PC-3 (cell line): Measurements from ENCODE around the gene TPM1. TPM values are rescaled to one million over a fixed set of nuclear protein-coding genes. Genes with fewer than 3 reads are reported as not detected.

Experiments used
- ATAC-seq: fragments of 200-7000 bp; cut with Tn5 transposase; 2 replicates; pipeline ENCODE4 v1.9.1; 2020; ENCODE audit warnings: mild to moderate bottlenecking, moderate library complexity
- BruUV-seq: library from RNA; stranded (reverse); fragments of 400-500 nt; replicated peaks from 2 replicates; lab custom pipeline; 2021; lab: Mats Ljungman, UMichigan
- CTCF ChIA-PET: fragments of 300-600 bp; sonication (Branson Sonifier 250); formaldehyde crosslinking; loops from one replicate; lab custom pipeline; 2022; ENCODE audit warnings: antibody characterized with exemption; lab: Charles Lee
- POLR2A ChIA-PET: fragments of 300-600 bp; sonication (Branson Sonifier 250); formaldehyde crosslinking; loops from one replicate; lab custom pipeline; 2022; ENCODE audit warnings: antibody characterized with exemption; ENCODE audit not compliant: unreplicated experiment; lab: Charles Lee
- DNase-seq: peaks from one replicate; pipeline ENCODE4 v3.0.0-alpha.2; 2015
- H2AFZ ChIP-seq: fragments of 300-600 bp; sonication (generic); 2 replicates; pipeline ENCODE4 v1.6.0; 2016; ENCODE audit warnings: antibody characterized with exemption, low read length
- H3F3A ChIP-seq: fragments of 300-600 bp; sonication (generic); one replicate; pipeline ENCODE4 v1.6.0; 2017; ENCODE audit warnings: antibody characterized with exemption, low read length, control low read depth, mild to moderate bottlenecking; ENCODE audit not compliant: unreplicated experiment
- H3K27ac ChIP-seq: fragments of 300-600 bp; sonication (generic); 2 replicates; pipeline ENCODE4 v1.5.1; 2016; ENCODE audit warnings: mild to moderate bottlenecking, low read length
- H3K27me3 ChIP-seq: fragments of 300-600 bp; sonication (generic); 2 replicates; pipeline ENCODE4 v1.6.1; 2016; ENCODE audit warnings: low read length, mixed read lengths
- H3K36me3 ChIP-seq: fragments of 300-600 bp; sonication (generic); 2 replicates; pipeline ENCODE4 v1.6.1; 2016; ENCODE audit warnings: low read depth, mixed run types, low read length, mixed read lengths
- H3K4me1 ChIP-seq: fragments of 300-600 bp; sonication (generic); 2 replicates; pipeline ENCODE4 v1.5.1; 2016; ENCODE audit warnings: low read length; ENCODE audit not compliant: insufficient read depth
- H3K4me2 ChIP-seq: fragments of 300-600 bp; sonication (generic); 2 replicates; pipeline ENCODE4 v1.6.0; 2016; ENCODE audit warnings: low read length
- H3K4me3 ChIP-seq: fragments of 300-600 bp; sonication (generic); 2 replicates; pipeline ENCODE4 v1.5.1; 2016; ENCODE audit warnings: mild to moderate bottlenecking, low read length, mixed read lengths
- H3K79me2 ChIP-seq: fragments of 300-600 bp; sonication (generic); 2 replicates; pipeline ENCODE4 v1.6.1; 2017; ENCODE audit warnings: low read length, mixed read lengths
- H3K9ac ChIP-seq: fragments of 300-600 bp; sonication (generic); 2 replicates; pipeline ENCODE4 v1.6.0; 2016; ENCODE audit warnings: mild to moderate bottlenecking, low read length
- H3K9me2 ChIP-seq: fragments of 300-600 bp; sonication (generic); replicated peaks from 2 replicates; pipeline ENCODE4 v1.6.1; 2016; ENCODE audit warnings: mixed run types, low read length, mixed read lengths
- H3K9me3 ChIP-seq: fragments of 300-600 bp; sonication (generic); 2 replicates; pipeline ENCODE4 v1.6.1; 2016; ENCODE audit warnings: low read length, mixed read lengths
- H4K20me1 ChIP-seq: fragments of 300-600 bp; sonication (generic); 2 replicates; pipeline ENCODE4 v1.6.1; 2016; ENCODE audit warnings: low read length, mixed read lengths
- CTCF ChIP-seq: fragments of 300-600 bp; sonication (generic); conservative IDR thresholded peaks from 2 replicates; pipeline ENCODE4 v1.5.1; 2017; ENCODE audit warnings: antibody characterized with exemption, low read depth, mild to moderate bottlenecking, low read length
- EZH2 ChIP-seq: fragments of 300-600 bp; sonication (generic); IDR thresholded peaks from one replicate; pipeline ENCODE4 v1.6.1; 2017; ENCODE audit warnings: antibody characterized with exemption, mild to moderate bottlenecking, low read length; ENCODE audit not compliant: unreplicated experiment
- EZH2phosphoT487 ChIP-seq: fragments of 300-600 bp; sonication (generic); IDR thresholded peaks from 2 replicates; pipeline ENCODE4 v1.6.1; 2018; ENCODE audit warnings: mild to moderate bottlenecking, antibody characterized with exemption, low read length, borderline replicate concordance
- intact Hi-C: fragments of 100-400 bp; cut with micrococcal nuclease; formaldehyde crosslinking; loops from 2 replicates; pipeline ENCODE4 v1.9.0; 2023
- total RNA-seq: library from RNA; depleted of rRNA; stranded (reverse); fragments of >200 nt; gene quantifications from 2 replicates; pipeline ENCODE4 v1.2.3, GENCODE V29; 2014

The TPM1 gene
- total RNA-seq, 1 experiment from 2014 or later, result 127 TPM

DNA sequence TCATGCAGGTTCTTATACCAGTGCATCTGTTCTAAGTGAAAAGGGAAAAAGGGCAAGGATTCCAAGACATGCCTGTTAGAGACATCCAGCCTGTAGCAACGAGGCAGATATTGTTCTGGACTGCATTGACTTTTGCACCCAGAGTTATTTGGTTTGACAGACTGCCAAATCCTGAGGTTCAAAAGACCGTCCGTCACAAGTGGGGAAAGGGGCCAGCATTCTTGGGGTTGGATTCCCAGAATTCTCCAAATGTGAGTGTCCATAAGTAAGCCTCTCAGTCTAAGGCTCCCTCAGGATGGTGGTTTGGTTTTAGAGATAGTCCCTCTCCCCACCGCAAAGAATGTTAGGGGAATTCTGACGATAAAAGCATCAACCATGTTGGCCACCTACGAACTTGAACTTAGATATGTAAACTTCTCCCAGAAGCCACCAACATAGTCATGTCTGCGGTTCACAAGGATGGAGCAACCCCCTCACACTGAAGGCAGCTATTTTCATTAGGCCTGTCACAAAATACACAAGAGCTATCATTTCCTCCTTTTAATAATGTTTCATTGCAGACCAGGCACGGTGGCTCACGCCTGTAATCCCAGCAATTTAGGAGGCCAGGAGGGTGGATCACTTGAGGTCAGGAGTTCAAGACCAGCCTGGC, 65.5 kb downstream of the TPM1 start:
- intact Hi-C loops, result no loop called here
- Histone ChIP-seq H3K27me3 (no peaks in the 10 kb centered on the region), H3K4me3 (no peak overlapping the region), H3K4me2 (no peak overlapping the region), H3K79me2 (no peaks in the 10 kb centered on the region), H3F3A (no peaks in the 10 kb centered on the region), H3K9me2 (no peaks in the 10 kb centered on the region), H4K20me1 (no peaks in the 10 kb centered on the region), H3K4me1 (no peaks in the 10 kb centered on the region), H3K9ac (no peak overlapping the region), H3K27ac (no peak overlapping the region), H2AFZ (no peak overlapping the region), H3K36me3 (no peaks in the 10 kb centered on the region), H3K9me3 (no peaks in the 10 kb centered on the region)
- DNase-seq (peak; percentile 38), ATAC-seq (no peak)
- no TSS peak for BruUV-seq
- TF ChIP-seq CTCF (no peak), EZH2 (no peak), EZH2phosphoT487 (no peak)
- ChIA-PET CTCF (no interaction called here), POLR2A (no interaction called here)

- Histone ChIP-seq H3K4me3 (no peak overlapping the region), H3K4me2 (no peak overlapping the region), H3K9me2 (no peaks in the 10 kb centered on the region), H2AFZ (no peak overlapping the region), H3K27ac (no peak overlapping the region), H3K27me3 (no peaks in the 10 kb centered on the region), H3K9me3 (no peaks in the 10 kb centered on the region), H3K79me2 (no peaks in the 10 kb centered on the region), H3K4me1 (no peaks in the 10 kb centered on the region), H3K9ac (no peak overlapping the region), H3F3A (no peaks in the 10 kb centered on the region), H3K36me3 (no peaks in the 10 kb centered on the region), H4K20me1 (no peaks in the 10 kb centered on the region)
- ChIA-PET POLR2A (no interaction called here), CTCF (no interaction called here)
- intact Hi-C loops, result no loop called here
- DNase-seq (no peak), ATAC-seq (no peak)
- no TSS peak for BruUV-seq
- no peak for TF ChIP-seq CTCF
- TF ChIP-seq EZH2phosphoT487, result no peak
Observed at GRCh38 chr15:63109498-63109897, 67.0 kb downstream of the TPM1 start.

DNA sequence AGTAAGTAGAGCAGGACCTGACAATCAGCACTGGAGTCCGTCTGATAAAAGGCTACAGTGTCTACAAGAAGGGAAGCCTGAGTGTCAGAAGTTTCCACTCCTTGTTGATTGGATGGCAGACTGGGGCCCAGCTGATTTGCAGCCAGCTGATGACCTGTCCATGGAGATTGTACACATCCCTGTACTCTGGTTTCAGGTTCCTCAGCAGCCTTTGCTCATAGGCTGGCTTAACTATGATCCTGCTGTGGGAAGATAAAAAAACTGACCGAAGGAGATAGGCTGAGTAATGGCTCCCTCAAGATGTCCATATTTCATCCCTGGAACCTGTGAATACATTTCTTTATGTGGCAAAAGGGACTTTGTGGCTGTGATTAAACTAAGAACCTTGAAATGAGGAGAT, 67.4 kb downstream of the TPM1 start:
- CTCF ChIA-PET, result no interaction called here
- Histone ChIP-seq H3K27ac (no peak overlapping the region), H3K9ac (no peak overlapping the region), H3K9me2 (no peaks in the 10 kb centered on the region), H3K9me3 (no peaks in the 10 kb centered on the region), H3K4me2 (no peak overlapping the region), H2AFZ (no peak overlapping the region), H3K4me3 (no peak overlapping the region), H3K27me3 (no peaks in the 10 kb centered on the region), H3F3A (no peaks in the 10 kb centered on the region), H3K4me1 (no peaks in the 10 kb centered on the region), H3K79me2 (no peaks in the 10 kb centered on the region), H4K20me1 (no peaks in the 10 kb centered on the region), H3K36me3 (no peaks in the 10 kb centered on the region)
- TF ChIP-seq EZH2 (no peak), EZH2phosphoT487 (no peak), CTCF (no peak)
- no TSS peak for BruUV-seq
- POLR2A ChIA-PET, result no interaction called here
- intact Hi-C loops, result no loop called here
- DNase-seq, result no peak
- no peak for ATAC-seq
